ENCODE results near the gene HSFX3.

GRCh38 chrX:149510386-149510785 is 39.3 kb downstream of the HSFX3 start:
- TF ChIP-seq EZH2 (IDR thresholded peaks at IDR 0.05) (no peak), POLR2AphosphoS5 (IDR thresholded peaks at IDR 0.05; ENCODE audit: borderline replicate concordance, low read depth, low read length) (no peak), FOXP2 (optimal IDR thresholded peaks at IDR 0.05; ENCODE audit: control extremely low read depth, extremely low read length, insufficient read depth) (no peak)

Data from SK-N-MC (cell line).